Measurements from ENCODE around the gene ETF1. TPM values are rescaled to one million over a fixed set of nuclear protein-coding genes. Genes with fewer than 3 reads are reported as not detected.

Gene ETF1
- total RNA-seq, result 59.1 and 68.1 TPM in 2 replicates

GRCh38 chr5:138542956-138543729 is at the start of gene ETF1:
Gene ETF1 (minus strand): TSS chr5:138543236. CDS start chr5:138542918, 318 bp downstream.

DNA sequence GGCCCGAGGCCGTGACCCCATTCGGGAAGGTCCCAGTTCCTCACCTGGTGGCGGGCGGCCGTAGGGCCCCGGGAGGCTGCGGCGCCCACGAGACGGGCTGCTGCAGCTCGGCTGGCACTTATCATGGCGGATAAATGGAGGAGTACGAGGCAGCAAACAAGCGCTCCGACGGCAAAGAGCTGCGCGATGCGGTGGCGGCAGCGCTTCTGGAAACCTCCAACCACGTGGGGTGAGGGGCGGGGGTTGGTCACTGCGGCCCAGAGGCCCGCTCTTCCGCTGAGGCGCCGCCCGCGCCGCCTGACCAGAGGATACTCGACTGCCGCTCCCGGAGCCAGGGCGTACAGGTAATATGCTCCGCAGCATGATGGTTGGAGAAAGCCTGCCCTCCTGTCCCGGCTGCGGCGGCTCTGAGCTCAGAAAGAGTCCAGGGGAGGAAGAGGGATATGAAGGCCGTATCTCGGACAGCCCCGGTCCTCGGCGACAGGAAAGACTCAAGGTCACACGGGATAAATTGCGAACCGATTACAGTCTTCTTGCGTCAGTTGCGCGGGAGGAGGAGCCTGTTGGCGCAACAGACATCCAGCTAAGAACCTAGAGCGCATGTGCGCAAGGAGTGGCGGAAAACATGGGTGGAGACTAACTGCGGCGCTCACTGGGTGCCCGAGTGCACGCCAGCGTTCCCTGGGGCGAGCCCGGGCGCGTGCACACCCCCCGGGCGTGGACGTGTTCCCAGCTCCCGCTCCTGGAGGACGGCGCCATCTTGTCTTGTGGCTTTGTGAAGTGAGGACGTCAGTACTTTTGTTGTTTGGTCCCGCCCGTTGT is 32.4 kb upstream of the ETF1 start, which contains the start of gene HSPA9:
Gene HSPA9, minus strand, starts transcription at position 208 of the 822 bp plus-strand sequence. Its CDS starts 83 bp downstream, at position 125.

DNA sequence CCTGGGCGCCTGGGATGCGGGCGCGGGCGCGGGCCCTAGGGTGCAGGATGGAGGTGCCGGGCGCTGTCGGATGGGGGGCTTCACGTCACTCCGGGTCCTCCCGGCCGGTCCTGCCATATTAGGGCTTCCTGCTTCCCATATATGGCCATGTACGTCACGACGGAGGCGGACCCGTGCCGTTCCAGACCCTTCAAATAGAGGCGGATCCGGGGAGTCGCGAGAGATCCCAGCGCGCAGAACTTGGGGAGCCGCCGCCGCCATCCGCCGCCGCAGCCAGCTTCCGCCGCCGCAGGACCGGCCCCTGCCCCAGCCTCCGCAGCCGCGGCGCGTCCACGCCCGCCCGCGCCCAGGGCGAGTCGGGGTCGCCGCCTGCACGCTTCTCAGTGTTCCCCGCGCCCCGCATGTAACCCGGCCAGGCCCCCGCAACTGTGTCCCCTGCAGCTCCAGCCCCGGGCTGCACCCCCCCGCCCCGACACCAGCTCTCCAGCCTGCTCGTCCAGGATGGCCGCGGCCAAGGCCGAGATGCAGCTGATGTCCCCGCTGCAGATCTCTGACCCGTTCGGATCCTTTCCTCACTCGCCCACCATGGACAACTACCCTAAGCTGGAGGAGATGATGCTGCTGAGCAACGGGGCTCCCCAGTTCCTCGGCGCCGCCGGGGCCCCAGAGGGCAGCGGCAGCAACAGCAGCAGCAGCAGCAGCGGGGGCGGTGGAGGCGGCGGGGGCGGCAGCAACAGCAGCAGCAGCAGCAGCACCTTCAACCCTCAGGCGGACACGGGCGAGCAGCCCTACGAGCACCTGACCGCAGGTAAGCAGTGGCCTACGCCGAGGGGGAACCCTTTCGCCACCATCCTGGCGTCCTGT is 77.5 kb downstream of the ETF1 start, which contains the start of gene EGR1:
Gene EGR1, plus strand, starts transcription at position 219 of the 864 bp plus-strand sequence. Its CDS starts 283 bp downstream, at position 502.

Other genes with a start within 250 kb of the ETF1 start
- gene CDC25C, start 211.4 kb downstream of the ETF1 start, total RNA-seq, result 0.12 TPM in 1 of 2 replicates, not detected in the other
- 23.8 and 24.7 TPM in 2 replicates for gene FAM53C, start 205.0 kb downstream of the ETF1 start, total RNA-seq
- gene KDM3B, start 190.6 kb downstream of the ETF1 start, total RNA-seq, result 19.0 and 27.5 TPM in 2 replicates
- gene REEP2, start 104.2 kb downstream of the ETF1 start, total RNA-seq, result 4.8 and 5.4 TPM in 2 replicates
- gene EGR1, start 77.8 kb downstream of the ETF1 start, total RNA-seq, result 54.5 and 62.2 TPM in 2 replicates
- gene HSPA9, start 32.2 kb upstream of the ETF1 start, total RNA-seq, result 201 and 290 TPM in 2 replicates
- 170 and 260 TPM in 2 replicates for gene CTNNA1, start 210.2 kb upstream of the ETF1 start, total RNA-seq

Data from pericardium fibroblast (primary cell).